GM21423 (cell line): ENCODE measurements around the gene GLP2R.

ENCODE experiments used
- ATAC-seq: cut with Tn5 transposase; IDR thresholded peaks from one replicate; pipeline ENCODE4 v1.9.1; 2021; ENCODE audit warnings: mild to moderate bottlenecking, moderate library complexity; ENCODE audit not compliant: unreplicated experiment

The GLP2R gene

GRCh38 chr17:9897372-9897968 lies 71.7 kb downstream of the GLP2R start:
- no peak for ATAC-seq

DNA sequence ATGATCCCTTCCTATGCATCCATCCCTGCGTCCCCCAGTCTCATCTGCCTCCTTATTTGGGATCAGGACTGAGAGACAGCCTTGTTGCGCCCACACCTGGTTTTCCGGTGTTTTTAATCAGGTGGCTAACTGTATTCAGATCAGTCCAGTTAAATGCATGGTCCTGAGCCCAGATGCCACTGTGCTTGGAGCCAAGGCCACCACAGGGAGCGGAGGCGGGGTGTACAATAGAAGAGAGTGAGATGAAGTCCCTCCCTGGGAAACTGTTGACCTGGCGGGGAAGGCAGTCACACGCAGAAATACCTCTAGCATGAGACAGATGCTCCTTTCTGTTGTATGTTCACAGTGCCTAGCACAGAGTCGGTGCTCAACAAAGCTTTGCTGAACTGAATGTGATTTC lies 73.1 kb downstream of the GLP2R start:
- ATAC-seq, result no peak

DNA sequence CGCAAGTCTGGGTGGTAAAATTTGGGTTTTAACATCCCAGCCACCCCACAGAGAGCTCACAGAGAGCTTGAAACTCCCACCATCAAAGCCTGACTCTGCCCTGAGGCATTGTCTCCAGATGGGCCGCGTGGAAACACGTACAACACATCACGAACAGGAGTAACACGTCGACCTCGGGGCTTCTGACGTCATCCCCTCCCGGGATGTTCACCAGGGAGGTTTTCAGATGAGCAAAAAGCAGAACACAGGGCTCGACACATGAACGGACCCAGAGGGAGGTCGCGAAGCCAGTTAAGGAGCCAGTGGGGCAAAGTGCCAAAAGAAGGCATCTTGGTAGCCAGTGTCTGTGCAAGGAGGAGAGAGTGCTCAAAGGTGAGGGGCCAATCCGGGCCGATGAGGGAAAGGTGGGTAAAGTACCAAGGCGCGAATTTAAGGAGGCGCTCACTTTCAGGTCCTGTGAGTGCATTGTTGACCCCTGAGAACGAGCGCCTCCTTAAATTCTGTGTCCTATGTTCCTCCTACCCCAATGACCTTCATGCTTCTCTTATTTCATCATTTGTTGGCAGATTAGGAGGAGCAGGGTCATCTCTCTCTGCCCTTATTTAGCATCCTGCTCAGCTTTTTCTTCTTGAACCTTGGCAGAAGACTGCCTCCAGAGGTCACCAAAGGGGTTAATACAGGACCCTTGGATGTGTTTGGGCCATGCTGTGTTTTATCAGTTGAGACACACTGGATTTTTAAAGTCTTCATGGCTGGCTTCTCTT lies 73.7 kb downstream of the GLP2R start:
- ATAC-seq, result no peak

DNA sequence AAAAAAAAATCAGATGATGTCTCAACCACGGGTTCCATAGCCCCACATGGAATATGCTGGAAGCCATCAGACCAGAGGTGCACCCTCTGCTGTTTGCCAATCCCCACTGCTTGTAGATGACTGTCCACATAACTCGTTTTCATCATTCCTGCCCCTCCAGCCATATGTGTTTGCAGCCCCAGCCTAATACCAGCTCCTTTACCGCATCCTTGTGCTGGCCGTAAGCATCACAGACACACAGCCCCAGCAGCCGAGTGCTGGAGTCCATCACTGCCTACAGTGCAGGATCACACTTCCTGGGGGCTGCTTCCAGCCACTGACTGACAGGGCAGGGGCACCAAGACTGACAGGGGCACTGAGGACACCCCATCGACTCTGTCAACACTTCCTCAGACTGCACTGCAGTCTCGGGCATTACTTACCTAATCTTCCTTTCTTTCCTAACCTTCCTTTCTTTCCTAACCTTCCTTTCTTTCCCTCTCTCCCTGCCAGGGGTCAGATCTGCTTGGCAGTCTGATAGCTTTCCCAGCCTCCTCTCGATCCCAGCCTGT lies 74.4 kb downstream of the GLP2R start:
- no peak for ATAC-seq

- no peak for ATAC-seq
Observed at GRCh38 chr17:9900784-9901183, 75.1 kb downstream of the GLP2R start.

DNA sequence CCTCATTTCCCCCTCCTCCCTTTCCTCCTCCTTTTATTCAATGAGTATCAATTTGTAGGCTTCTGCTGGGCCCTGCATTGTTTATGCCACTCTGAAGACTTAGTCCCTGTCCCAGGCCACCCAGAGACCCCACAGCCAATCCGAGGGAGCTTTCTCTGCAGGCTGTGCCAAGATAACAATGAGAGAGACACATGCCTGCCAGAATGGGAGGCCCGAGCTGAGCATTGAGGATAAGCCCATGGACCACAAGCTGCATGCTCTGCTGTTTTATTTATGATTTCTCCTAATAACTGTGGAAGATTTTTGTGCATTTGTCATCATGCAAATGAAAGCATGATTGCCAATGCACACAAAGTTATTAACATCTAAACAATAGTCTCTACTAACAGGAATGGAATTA lies 76.4 kb downstream of the GLP2R start:
- no peak for ATAC-seq

GRCh38 chr17:9904277-9905077 lies 78.8 kb downstream of the GLP2R start:
- ATAC-seq, result no peak

DNA sequence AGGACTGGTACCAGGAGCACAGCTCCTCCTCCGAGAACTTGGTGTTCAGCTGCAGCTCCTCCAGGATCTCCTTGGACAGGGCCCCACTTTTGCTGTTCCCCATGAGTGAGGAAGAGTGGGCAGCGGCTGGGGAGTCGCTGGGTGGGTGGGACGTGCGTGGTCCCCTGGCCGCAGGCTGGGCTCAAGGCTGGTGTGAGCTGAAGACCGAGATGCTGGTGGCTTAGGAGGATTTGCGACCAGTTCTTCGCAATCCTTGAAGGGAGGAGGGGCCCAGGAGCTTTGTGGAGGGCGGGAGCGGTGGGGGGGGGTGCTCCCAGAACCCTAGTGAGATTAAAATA lies 79.3 kb downstream of the GLP2R start, which contains the start of gene RCVRN:
Gene RCVRN, minus strand, starts transcription at position 194 of the 338 bp plus-strand sequence. Its CDS starts 91 bp downstream, at position 103.
- no peak for ATAC-seq

DNA sequence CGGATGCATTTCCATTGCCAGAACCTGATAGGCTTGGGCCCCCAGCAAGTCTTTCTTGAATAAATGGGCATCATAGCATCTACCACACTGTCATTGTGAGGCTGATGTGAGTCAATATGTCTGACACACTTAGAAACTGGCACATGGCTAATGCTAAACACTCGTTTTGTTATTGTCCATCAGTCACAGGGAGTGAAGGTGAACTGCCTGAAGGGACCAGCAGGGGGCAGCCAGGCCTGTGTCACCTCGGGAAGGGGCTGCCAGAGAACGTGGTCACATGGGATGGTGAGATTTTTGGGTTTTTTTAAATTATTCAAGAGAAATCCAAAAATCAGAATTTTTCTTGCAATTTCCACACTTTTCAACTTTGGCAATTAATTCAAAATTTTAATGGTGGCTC lies 80.2 kb downstream of the GLP2R start:
- ATAC-seq, result no peak

DNA sequence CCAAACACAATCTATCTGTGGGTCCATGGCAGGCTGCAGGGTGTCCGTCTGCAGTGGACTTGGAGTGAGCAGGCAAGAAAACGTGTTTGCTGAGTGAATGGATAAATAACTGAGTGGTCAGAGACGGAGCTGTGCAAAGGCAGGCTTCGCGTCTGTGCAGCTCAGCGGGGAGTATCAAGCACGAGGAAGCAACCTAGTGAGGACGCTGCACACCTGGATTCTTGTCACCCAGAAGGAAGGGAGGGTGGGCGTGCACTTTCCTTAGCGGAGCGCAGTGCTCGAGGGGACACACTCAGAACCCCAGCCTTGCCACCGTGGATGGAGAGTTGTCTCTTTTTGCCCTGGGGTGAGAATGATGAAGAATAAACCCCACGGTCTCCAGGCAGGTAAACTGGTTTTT lies 80.9 kb downstream of the GLP2R start:
- no peak for ATAC-seq

DNA sequence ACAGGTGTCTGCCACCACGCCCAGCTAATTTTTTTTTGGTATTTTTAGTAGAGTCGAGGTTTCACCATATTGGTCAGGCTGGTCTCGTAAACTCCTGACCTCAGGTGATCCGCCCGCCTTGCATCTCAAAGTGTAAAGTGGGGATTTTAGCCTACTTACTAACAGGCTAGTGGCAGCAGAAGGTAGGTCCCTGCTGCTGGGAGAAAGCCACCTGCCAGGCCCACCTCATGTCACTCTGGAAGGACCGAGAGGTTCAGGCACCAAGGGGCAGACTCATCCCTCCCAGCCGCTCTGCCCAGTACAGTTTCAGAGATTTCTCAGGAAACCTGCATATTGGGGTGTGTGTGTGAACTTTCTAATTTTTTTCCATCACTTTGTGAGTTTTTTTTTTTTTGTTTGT lies 81.4 kb downstream of the GLP2R start:
- no peak for ATAC-seq

- ATAC-seq, result no peak
Observed at GRCh38 chr17:9907883-9908648, 82.3 kb downstream of the GLP2R start.

- no peak for ATAC-seq
Observed at GRCh38 chr17:9908649-9909042, 82.9 kb downstream of the GLP2R start.

GRCh38 chr17:9911089-9911488 lies 85.4 kb downstream of the GLP2R start:
- no peak for ATAC-seq

DNA sequence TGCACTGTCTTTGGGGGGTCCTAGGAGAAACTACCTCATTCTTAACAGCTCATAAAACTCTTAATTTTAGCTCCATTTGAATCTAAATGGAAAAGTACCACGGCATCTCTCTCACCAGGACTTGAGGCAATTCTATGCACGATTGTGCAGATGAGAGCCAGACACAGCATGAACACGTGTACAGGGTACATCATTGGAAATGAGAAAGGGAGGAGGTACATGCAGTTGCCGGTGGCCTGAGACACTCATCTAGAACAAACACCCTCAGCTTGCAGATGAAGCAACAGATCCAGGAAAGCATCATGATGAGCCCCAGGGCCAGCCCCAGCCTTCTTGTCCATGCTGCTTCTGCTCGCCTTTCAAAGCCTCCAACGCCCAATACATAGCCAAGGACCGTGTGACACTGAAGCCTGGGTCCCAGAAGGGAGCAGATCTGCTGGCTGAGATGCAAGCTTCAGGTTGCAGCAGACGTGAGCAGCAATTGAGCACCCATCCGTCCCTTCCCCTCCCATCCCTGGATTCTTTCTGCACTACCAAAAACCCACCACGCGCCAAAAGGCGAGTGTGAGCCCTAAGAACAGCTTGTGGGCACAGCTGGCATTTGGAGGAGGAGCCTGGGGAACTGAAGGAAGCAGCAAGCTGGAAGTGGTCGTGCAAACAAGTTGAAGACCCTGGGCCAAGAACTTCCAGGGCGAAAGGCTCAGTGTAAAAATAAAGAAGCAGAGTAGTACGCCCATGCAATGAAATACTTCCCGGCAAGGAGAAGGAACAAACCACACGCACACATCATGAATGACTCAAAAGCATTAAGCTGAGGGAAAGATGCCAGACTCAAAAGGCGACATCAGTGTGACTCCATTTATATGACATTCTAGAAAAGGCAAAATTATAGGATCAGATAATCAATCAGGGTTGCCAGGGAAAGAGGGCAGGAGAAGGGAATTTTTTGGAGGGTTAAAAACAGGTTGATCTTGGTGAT lies 86.7 kb downstream of the GLP2R start:
- ATAC-seq, result no peak

DNA sequence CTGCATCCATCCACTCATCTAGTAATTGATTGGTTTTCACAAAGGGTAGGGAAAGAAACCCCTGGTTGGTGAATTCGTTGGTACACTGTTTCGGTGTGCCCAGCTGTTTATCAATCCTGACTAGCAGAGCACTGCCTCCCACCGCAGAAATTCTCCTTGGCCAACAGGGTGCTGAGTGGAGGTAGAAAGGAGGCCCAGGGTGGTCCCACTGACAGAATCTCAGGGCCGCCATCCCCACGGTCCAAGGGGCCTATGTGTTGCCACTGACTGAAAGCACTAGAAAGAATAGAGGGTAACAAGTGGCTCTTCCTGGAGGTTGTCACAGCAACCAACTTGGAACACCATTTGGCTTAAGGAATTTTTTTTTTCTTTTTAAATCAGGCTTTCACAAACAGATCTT lies 87.8 kb downstream of the GLP2R start:
- ATAC-seq, result no peak

- no peak for ATAC-seq
Observed at GRCh38 chr17:9916108-9916507, 90.4 kb downstream of the GLP2R start.

GRCh38 chr17:9917131-9917530 lies 91.4 kb downstream of the GLP2R start:
- no peak for ATAC-seq

DNA sequence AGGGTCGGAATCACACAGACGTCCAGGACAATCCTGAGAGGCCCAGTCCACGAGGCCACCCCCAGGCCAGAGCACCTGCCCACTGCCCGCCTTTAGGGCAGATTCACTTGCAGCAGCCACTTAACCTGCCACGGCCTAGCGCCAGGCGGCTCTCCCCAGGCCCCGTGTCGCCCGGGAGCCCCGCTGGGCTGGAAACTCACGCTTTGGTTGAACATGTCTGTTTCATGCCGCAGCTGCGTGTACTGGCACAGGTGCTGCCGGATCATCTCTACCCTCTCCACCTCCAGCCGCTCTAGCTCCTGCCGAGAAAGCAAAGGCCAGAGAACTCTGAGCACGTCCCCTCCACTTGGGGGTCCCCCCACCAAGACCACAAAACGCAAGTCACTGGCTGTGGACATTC lies 92.1 kb downstream of the GLP2R start:
- no peak for ATAC-seq

- ATAC-seq, result no peak
Observed at GRCh38 chr17:9918352-9918751, 92.6 kb downstream of the GLP2R start.
